Measurements from ENCODE around the gene KDSR. TPM values are rescaled to one million over a fixed set of nuclear protein-coding genes. Genes with fewer than 3 reads are reported as not detected.

The KDSR gene
- total RNA-seq, 1 experiment from 2014 or later: 29.8 TPM

DNA sequence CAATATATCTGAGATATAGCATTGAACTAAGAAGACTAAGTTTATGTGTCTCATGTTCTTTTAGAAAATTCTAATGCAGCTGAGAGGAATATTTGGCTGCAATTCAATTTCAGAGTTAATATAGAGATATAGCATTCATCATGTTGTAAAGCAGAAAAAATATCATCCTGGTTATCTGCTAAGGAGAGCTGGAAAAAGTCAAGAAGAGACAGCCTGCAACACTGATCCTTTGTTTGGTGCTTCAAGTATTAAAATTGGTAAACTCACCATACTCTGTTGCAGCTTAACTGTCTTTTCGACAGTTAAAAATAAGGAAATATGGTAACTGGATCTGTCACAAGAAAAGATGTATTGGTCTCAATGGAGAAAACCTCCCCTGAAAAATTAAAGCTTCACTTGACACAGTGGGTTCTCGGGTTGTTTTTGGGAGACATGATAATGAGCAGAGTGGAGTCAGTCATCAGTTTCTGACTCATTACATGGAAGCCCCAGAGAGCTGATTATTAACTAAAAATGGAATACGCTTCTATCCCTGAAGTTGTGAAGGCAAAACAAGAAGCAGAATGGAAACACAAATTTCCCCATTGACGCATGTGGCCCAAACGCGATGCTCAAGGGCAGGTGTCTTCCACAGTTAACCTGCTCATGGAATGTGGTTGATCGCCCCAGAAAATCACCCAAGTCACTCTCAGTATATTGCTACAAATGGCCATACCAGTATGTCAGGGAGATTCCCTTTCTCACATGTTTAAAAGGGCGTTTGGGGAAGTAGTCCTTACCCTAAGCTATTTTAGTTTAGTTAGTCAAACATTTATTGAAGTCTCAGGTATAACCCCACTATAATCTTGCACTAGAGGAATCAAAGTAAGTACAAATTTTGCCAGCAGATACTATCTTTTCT is 55.6 kb downstream of the KDSR start:
- Histone ChIP-seq H3K36me3 (ENCODE audit: control insufficient read depth, insufficient read depth, low read length) (no peaks in the 10 kb centered on the region), H3K27me3 (ENCODE audit: control insufficient read depth, insufficient read depth, low read length) (peaks cover 8% of the 10 kb centered on the region), H3K9me3 (ENCODE audit: control insufficient read depth, insufficient read depth, low read depth, low read length) (no peaks in the 10 kb centered on the region), H3K27ac (ENCODE audit: low read length) (no peak overlapping the region), H3K4me1 (ENCODE audit: control insufficient read depth, insufficient read depth, low read length) (no peaks in the 10 kb centered on the region), H3K4me3 (ENCODE audit: low read depth in 2 of 2, low read length in 2 of 2) (no peak overlapping the region)
- no peak for ATAC-seq
- TF ChIP-seq POLR2AphosphoS5 (IDR thresholded peaks at IDR 0.05; ENCODE audit: low read depth, low read length): no peak
- TF ChIP-seq, protein P1, sequence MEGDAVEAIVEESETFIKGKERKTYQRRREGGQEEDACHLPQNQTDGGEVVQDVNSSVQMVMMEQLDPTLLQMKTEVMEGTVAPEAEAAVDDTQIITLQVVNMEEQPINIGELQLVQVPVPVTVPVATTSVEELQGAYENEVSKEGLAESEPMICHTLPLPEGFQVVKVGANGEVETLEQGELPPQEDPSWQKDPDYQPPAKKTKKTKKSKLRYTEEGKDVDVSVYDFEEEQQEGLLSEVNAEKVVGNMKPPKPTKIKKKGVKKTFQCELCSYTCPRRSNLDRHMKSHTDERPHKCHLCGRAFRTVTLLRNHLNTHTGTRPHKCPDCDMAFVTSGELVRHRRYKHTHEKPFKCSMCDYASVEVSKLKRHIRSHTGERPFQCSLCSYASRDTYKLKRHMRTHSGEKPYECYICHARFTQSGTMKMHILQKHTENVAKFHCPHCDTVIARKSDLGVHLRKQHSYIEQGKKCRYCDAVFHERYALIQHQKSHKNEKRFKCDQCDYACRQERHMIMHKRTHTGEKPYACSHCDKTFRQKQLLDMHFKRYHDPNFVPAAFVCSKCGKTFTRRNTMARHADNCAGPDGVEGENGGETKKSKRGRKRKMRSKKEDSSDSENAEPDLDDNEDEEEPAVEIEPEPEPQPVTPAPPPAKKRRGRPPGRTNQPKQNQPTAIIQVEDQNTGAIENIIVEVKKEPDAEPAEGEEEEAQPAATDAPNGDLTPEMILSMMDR (IDR thresholded peaks at IDR 0.05): no peak
- TF ChIP-seq, protein P2, sequence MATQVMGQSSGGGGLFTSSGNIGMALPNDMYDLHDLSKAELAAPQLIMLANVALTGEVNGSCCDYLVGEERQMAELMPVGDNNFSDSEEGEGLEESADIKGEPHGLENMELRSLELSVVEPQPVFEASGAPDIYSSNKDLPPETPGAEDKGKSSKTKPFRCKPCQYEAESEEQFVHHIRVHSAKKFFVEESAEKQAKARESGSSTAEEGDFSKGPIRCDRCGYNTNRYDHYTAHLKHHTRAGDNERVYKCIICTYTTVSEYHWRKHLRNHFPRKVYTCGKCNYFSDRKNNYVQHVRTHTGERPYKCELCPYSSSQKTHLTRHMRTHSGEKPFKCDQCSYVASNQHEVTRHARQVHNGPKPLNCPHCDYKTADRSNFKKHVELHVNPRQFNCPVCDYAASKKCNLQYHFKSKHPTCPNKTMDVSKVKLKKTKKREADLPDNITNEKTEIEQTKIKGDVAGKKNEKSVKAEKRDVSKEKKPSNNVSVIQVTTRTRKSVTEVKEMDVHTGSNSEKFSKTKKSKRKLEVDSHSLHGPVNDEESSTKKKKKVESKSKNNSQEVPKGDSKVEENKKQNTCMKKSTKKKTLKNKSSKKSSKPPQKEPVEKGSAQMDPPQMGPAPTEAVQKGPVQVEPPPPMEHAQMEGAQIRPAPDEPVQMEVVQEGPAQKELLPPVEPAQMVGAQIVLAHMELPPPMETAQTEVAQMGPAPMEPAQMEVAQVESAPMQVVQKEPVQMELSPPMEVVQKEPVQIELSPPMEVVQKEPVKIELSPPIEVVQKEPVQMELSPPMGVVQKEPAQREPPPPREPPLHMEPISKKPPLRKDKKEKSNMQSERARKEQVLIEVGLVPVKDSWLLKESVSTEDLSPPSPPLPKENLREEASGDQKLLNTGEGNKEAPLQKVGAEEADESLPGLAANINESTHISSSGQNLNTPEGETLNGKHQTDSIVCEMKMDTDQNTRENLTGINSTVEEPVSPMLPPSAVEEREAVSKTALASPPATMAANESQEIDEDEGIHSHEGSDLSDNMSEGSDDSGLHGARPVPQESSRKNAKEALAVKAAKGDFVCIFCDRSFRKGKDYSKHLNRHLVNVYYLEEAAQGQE (IDR thresholded peaks at IDR 0.05; ENCODE audit: insufficient read depth in 1 of 2, low read depth in 2 of 2, low read length in 1 of 2): no peak
- no peak for TF ChIP-seq TCF7L2 (IDR thresholded peaks at IDR 0.05; ENCODE audit: low read depth, low read length)
- TF ChIP-seq SIN3A (IDR thresholded peaks at IDR 0.05; ENCODE audit: borderline replicate concordance, insufficient read depth, low read depth, low read length): no peak
- no TSS peak for BruUV-seq (replicated peaks)
- in situ Hi-C loops (cut with HindIII; ENCODE audit: low pct_unique_long_range_greater_than_20kb, low sequenced_read_pairs) (no loop called here), intact Hi-C loops (cut with micrococcal nuclease; ENCODE audit: unreplicated experiment) (no loop called here)
- DNase-seq (ENCODE audit: low read depth, low spot score): no peak
- ChIA-PET POLR2A (no interaction called here), CTCF (no interaction called here)

DNA sequence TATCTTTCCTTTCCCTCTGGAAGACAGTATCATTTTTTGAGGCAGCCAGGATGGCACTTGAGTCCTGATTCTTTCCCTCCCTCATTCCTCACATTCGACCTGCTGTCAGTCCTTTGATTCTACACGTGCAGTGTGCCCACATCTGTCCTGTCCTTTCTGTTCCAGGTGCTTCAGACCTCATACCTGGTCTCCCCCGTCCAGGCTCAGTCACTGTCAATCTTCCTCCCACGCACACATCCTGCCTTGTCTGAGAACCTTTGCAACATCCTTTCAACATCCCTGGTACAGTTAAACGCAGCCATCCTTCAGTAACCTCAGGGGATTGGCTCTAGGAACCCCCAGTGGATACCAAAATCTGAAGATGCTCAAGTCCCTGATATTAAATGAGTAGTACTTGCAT is 57.6 kb downstream of the KDSR start:
- no peaks in the 10 kb centered on the region for H3K4me1 ChIP-seq (ENCODE audit: control insufficient read depth, insufficient read depth, low read length)

More for the DNA sequence above, 57.6 kb downstream of the KDSR start:
- Histone ChIP-seq H3K9me3 (ENCODE audit: control insufficient read depth, insufficient read depth, low read depth, low read length) (no peaks in the 10 kb centered on the region), H3K27me3 (ENCODE audit: control insufficient read depth, insufficient read depth, low read length) (peaks cover 6% of the 10 kb centered on the region), H3K27ac (ENCODE audit: low read length) (no peak overlapping the region), H3K36me3 (ENCODE audit: control insufficient read depth, insufficient read depth, low read length) (no peaks in the 10 kb centered on the region), H3K4me3 (ENCODE audit: low read depth in 2 of 2, low read length in 2 of 2) (no peak overlapping the region)
- ChIA-PET CTCF (no interaction called here), POLR2A (no interaction called here)
- in situ Hi-C loops (cut with HindIII; ENCODE audit: low pct_unique_long_range_greater_than_20kb, low sequenced_read_pairs) (no loop called here), intact Hi-C loops (cut with micrococcal nuclease; ENCODE audit: unreplicated experiment) (no loop called here)
- no TSS peak for BruUV-seq (replicated peaks)
- DNase-seq (ENCODE audit: low read depth, low spot score) (no peak), ATAC-seq (no peak)
- TF ChIP-seq, protein P2 (IDR thresholded peaks at IDR 0.05; ENCODE audit: insufficient read depth in 1 of 2, low read depth in 2 of 2, low read length in 1 of 2): no peak
- TF ChIP-seq TCF7L2 (IDR thresholded peaks at IDR 0.05; ENCODE audit: low read depth, low read length) (no peak), SIN3A (IDR thresholded peaks at IDR 0.05; ENCODE audit: borderline replicate concordance, insufficient read depth, low read depth, low read length) (no peak)
